LNCaP clone FGC (cell line): ENCODE measurements around the gene KNG1.
"Not testable (repeated sequence)": the region's sequence is repeated elsewhere in the genome, so short reads cannot be mapped to it uniquely, and the experiment has no call there.

Source experiments
- DNase-seq: peaks from one replicate; pipeline ENCODE4 v3.0.0-alpha.2; 2011; ENCODE audit warnings: low read depth
- H3K4me3 ChIP-seq: 2 replicates; pipeline ENCODE4 v1.5.1; 2011; ENCODE audit warnings: mild to moderate bottlenecking, low read depth, low read length, control low read depth
- TF ChIP-seq, protein P1 (sequence below): IDR thresholded peaks from 2 replicates; pipeline ENCODE4 v1.5.1; 2012; ENCODE audit warnings: mild to moderate bottlenecking; ENCODE audit not compliant: control insufficient read depth, insufficient read depth; ENCODE audit errors: extremely low read depth

Gene KNG1

DNA sequence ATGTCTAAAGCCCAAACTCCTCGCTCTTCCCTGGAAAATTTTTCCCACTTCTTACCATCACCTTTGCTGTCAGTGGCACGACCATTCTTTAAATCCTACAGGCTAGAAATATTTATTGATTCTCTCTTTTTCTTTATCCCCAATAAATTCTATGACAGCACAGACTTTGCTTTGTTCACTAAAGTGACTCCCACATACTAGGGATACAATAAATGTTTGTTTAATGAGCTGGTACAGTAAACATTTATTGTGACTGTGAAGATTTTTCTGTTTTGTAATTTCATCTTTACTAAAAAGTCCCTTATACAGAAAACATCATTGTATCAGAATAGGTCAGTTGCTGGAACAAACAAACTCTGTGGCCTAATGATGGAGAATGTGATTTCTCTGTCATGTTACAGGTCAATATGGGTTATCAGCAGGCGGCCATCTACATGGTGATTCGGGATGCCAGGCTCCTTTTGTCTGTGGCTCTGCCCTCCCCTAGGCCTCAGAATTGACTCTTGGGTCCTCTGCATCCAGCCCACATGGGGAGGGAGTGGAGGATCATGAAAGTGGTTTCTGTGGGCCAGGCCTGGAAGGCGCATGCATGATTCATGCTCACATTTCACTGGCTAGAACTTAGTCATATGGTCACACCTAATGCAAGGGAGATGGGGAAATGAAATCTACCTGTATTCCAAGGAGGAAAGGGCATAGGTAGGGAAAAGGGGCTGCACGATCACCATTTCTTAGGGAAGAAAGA lies 22.7 kb upstream of the KNG1 start:
- TF ChIP-seq, protein P1, sequence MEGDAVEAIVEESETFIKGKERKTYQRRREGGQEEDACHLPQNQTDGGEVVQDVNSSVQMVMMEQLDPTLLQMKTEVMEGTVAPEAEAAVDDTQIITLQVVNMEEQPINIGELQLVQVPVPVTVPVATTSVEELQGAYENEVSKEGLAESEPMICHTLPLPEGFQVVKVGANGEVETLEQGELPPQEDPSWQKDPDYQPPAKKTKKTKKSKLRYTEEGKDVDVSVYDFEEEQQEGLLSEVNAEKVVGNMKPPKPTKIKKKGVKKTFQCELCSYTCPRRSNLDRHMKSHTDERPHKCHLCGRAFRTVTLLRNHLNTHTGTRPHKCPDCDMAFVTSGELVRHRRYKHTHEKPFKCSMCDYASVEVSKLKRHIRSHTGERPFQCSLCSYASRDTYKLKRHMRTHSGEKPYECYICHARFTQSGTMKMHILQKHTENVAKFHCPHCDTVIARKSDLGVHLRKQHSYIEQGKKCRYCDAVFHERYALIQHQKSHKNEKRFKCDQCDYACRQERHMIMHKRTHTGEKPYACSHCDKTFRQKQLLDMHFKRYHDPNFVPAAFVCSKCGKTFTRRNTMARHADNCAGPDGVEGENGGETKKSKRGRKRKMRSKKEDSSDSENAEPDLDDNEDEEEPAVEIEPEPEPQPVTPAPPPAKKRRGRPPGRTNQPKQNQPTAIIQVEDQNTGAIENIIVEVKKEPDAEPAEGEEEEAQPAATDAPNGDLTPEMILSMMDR, result no peak
- DNase-seq, result no peak
- no peak overlapping the region for H3K4me3 ChIP-seq

GRCh38 chr3:186696522-186696921 lies 20.6 kb upstream of the KNG1 start:
- TF ChIP-seq, protein P1, result no peak
- no peak overlapping the region for H3K4me3 ChIP-seq
- no peak for DNase-seq

DNA sequence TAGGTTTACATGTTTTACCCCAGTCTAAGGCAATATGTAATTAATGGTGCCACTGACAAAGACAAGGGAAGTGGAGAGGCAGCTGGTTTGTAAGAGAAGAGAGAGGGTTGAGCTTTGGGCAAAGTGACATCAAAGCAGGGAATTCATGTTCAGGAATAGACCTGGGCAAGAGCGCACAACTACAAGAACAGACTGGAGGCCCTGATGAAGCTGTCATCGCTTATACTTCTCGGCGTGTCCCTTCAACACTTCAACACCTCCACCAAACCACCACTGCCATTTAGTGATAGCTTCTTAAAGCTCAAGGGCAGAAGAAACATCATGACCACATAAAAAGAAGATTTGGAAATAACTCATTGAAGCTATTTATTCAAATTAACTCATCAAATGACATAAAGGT lies 19.6 kb upstream of the KNG1 start:
- no peak for DNase-seq
- TF ChIP-seq, protein P1, result no peak
- H3K4me3 ChIP-seq, result no peak overlapping the region

DNA sequence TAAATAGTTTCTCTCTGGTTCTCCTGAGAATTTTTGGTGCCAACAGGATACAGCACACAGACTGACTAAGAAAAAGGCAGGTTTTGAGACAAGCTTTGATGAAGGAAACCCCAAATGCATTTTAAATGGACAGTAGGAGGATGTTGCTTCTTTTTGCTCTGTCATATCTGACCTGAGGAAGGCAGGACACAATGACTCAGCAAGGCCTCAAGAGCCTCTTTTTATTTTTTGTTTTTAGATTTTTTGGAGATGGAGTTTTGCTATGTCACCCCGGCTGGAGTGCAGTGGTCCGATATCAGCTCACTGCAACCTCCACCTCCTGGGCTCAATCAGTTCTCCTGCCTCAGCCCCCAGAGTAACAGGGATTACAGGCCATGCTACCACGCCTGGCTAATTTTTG lies 16.9 kb upstream of the KNG1 start:
- DNase-seq, result no peak
- TF ChIP-seq, protein P1, result no peak
- H3K4me3 ChIP-seq, result no peak overlapping the region

GRCh38 chr3:186702451-186702850 lies 14.7 kb upstream of the KNG1 start:
- DNase-seq, H3K4me3 ChIP-seq: not testable (repeated sequence)

- TF ChIP-seq, protein P1, result no peak
- no peak overlapping the region for H3K4me3 ChIP-seq
- DNase-seq, result no peak
These were observed 11.0 kb upstream of the KNG1 start for GRCh38 chr3:186705882-186706780.

GRCh38 chr3:186708983-186709679 lies 8.0 kb upstream of the KNG1 start:
- TF ChIP-seq, protein P1, result no peak
- no peak overlapping the region for H3K4me3 ChIP-seq
- DNase-seq, result no peak

DNA sequence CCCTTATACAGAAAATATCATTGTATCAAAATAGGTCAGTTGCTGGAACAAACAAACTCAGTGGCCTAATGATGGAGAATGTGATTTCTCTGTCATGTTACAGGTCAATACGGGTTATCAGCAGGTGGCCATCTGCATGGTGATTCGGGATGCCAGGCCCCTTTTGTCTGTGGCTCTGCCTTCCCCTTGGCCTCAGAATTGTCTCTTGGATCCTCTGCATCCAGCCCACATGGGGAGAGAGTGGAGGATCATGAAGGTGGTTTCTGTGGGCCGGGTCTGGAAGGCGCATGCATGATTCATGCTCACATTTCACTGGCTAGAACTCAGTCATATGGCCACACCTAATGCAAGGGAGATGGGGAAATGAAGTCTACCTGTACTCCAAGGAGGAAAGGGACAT lies 6.5 kb upstream of the KNG1 start:
- not testable (repeated sequence) for DNase-seq, H3K4me3 ChIP-seq
